Peyer's patch (tissue), 4 donors: ENCODE measurements around the gene TSPAN9. TPM values are rescaled to one million over a fixed set of nuclear protein-coding genes. Genes with fewer than 3 reads are reported as not detected.

ENCODE experiments used
- DNase-seq, 3 donors: peaks; one replicate each; pipeline ENCODE4 v3.0.0-alpha.2; 2017 to 2019
- H3K27ac ChIP-seq, 4 donors: fragments of 200-600 bp; sonication (generic); one replicate each; pipeline ENCODE4 v1.5.1; 2016 to 2019
- H3K27me3 ChIP-seq, 2 donors: fragments of 200-600 bp; sonication (generic); one replicate each; pipeline ENCODE4 v1.5.1; 2019
- H3K36me3 ChIP-seq, 3 donors: fragments of 200-600 bp; sonication (generic); one replicate each; pipeline ENCODE4 v1.5.1; 2016 to 2019
- H3K4me1 ChIP-seq, 4 donors: fragments of 200-600 bp; sonication (generic); one replicate each; pipeline ENCODE4 v1.5.1; 2016 to 2019
- H3K4me3 ChIP-seq, 4 donors: fragments of 200-600 bp; sonication (generic); 1 replicate in 3 of 4; 2 replicates in 1 of 4; pipeline ENCODE4 v1.5.1; 2016 to 2019; ENCODE audit warnings: mild to moderate bottlenecking in 1 of 4
- H3K9me3 ChIP-seq, 4 donors: fragments of 200-600 bp; sonication (generic); one replicate each; pipeline ENCODE4 v1.5.1; 2016 to 2019; ENCODE audit warnings: mild to moderate bottlenecking in 1 of 4
- POLR2A ChIP-seq, 2 donors: fragments of 450-650 bp; IDR thresholded peaks; one replicate each; pipeline ENCODE4 v1.5.1; 2017; ENCODE audit warnings: antibody characterized with exemption in 2 of 2, mild to moderate bottlenecking in 2 of 2, moderate library complexity in 2 of 2
- total RNA-seq, 4 donors: library from RNA; depleted of rRNA; stranded (reverse); fragments of >200 nt; gene quantifications; one replicate each; pipeline ENCODE4 v1.1.0, GENCODE V29; 2016
- TF ChIP-seq, protein P1 (sequence below), 6 experiments: fragments of 450-650 bp in 4 of 6; fragments of 200-600 bp in 2 of 6; sonication (generic) in 1 of 6; IDR thresholded peaks; one replicate each; pipeline ENCODE4 v1.5.1; 2017 to 2019; ENCODE audit warnings: antibody characterized with exemption in 6 of 6, mild to moderate bottlenecking in 3 of 6, moderate library complexity in 1 of 6

Gene TSPAN9
- total RNA-seq, 4 donors from 2014 or later, result 7.5 to 23.9 (median 11.8) TPM

DNA sequence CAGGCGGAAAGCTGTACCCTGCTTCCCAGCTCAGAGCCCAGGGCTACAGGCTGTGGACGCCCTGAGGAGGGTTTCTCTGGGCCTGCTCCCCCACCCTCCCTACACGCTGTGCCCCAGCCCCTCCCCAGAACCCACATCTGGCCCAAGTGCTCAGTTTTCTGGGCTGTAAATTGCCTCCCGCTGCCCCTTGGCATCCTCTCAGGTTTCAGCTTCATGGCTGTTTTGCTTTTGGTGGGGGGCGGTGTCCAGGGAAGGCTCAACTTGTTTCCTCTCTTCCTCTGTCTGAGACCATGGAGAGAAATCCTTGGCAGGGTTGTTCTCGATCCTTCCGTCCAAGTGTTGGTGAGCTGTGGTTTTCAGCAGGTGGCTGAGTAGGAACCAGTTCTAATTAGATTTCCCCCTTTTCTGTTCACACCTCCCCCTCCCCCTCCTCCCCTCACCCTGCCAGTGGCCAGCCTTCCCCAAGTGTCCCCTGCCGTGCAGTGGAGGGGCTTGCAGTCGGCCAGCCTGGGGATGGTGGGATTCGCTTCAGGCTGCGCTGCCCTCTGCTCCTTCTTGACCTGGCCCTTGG is 61.8 kb downstream of the TSPAN9 start:
- Histone ChIP-seq H3K27me3 (no peaks in the 10 kb centered on the region), H3K27ac (no peak overlapping the region), H3K4me1 (no peaks in the 10 kb centered on the region), H3K36me3 (no peaks in the 10 kb centered on the region), H3K4me3 (no peak overlapping the region), H3K9me3 (no peaks in the 10 kb centered on the region)
- TF ChIP-seq, protein P1, sequence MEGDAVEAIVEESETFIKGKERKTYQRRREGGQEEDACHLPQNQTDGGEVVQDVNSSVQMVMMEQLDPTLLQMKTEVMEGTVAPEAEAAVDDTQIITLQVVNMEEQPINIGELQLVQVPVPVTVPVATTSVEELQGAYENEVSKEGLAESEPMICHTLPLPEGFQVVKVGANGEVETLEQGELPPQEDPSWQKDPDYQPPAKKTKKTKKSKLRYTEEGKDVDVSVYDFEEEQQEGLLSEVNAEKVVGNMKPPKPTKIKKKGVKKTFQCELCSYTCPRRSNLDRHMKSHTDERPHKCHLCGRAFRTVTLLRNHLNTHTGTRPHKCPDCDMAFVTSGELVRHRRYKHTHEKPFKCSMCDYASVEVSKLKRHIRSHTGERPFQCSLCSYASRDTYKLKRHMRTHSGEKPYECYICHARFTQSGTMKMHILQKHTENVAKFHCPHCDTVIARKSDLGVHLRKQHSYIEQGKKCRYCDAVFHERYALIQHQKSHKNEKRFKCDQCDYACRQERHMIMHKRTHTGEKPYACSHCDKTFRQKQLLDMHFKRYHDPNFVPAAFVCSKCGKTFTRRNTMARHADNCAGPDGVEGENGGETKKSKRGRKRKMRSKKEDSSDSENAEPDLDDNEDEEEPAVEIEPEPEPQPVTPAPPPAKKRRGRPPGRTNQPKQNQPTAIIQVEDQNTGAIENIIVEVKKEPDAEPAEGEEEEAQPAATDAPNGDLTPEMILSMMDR (IDR thresholded peaks at IDR 0.05), result no peak
- no peak for TF ChIP-seq POLR2A (IDR thresholded peaks at IDR 0.05)
- peak in 1 of 3 donors; percentile 10 for DNase-seq

DNA sequence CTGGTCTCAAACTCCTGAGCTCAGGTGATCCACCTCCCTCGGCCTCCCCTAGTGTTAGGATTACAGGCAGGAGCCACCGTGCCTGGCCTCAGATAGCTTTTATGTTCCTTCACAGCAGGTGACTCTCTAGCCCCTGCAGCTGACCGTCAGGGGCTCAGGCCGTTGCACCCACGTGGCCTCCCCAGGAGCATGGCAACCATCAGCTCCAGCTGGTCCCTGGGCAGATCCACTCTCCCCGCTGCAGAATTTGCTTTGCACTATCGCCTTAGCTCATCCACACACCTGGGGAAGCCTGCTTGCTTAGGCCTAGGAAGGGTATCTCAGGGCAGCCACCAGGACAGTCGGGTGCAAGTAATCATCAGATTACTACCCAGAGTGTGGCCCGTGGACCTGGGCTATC is 62.6 kb downstream of the TSPAN9 start:
- Histone ChIP-seq H3K4me1 (no peaks in the 10 kb centered on the region), H3K27me3 (no peaks in the 10 kb centered on the region), H3K9me3 (no peaks in the 10 kb centered on the region), H3K4me3 (no peak overlapping the region), H3K27ac (no peak overlapping the region), H3K36me3 (no peaks in the 10 kb centered on the region)
- TF ChIP-seq, protein P1 (IDR thresholded peaks at IDR 0.05), result no peak
- TF ChIP-seq POLR2A (IDR thresholded peaks at IDR 0.05), result no peak
- peak in 1 of 3 donors; percentile 39 for DNase-seq

DNA sequence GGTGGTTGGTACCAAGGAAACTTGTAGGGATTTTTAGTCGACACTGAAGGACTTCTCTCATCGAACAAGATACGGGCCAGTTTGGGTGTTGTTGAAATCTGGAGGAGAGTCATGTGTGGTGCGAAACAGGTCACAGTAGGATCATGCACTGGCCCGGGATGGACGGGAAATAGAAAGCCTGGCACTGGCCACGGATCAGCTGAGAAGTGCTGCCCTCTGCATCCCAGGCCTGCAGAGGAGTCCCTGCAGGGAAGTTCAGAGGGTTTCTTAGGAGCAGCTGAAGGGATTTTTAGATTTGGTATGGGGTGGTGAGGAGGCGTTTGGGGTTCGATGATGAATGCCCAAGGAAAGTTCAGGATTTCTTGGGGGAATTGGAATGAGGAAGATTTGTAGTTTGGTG is 63.1 kb downstream of the TSPAN9 start:
- H3K4me1 ChIP-seq, result no peaks in the 10 kb centered on the region
- no peak overlapping the region for H3K27ac ChIP-seq
- H3K36me3 ChIP-seq, result no peaks in the 10 kb centered on the region
- no peaks in the 10 kb centered on the region for H3K27me3 ChIP-seq
- no peaks in the 10 kb centered on the region for H3K9me3 ChIP-seq
- TF ChIP-seq POLR2A (IDR thresholded peaks at IDR 0.05), result no peak
- TF ChIP-seq, protein P1 (IDR thresholded peaks at IDR 0.05), result no peak
- no peak overlapping the region for H3K4me3 ChIP-seq
- DNase-seq, result peak in 1 of 3 donors; percentile 7

DNA sequence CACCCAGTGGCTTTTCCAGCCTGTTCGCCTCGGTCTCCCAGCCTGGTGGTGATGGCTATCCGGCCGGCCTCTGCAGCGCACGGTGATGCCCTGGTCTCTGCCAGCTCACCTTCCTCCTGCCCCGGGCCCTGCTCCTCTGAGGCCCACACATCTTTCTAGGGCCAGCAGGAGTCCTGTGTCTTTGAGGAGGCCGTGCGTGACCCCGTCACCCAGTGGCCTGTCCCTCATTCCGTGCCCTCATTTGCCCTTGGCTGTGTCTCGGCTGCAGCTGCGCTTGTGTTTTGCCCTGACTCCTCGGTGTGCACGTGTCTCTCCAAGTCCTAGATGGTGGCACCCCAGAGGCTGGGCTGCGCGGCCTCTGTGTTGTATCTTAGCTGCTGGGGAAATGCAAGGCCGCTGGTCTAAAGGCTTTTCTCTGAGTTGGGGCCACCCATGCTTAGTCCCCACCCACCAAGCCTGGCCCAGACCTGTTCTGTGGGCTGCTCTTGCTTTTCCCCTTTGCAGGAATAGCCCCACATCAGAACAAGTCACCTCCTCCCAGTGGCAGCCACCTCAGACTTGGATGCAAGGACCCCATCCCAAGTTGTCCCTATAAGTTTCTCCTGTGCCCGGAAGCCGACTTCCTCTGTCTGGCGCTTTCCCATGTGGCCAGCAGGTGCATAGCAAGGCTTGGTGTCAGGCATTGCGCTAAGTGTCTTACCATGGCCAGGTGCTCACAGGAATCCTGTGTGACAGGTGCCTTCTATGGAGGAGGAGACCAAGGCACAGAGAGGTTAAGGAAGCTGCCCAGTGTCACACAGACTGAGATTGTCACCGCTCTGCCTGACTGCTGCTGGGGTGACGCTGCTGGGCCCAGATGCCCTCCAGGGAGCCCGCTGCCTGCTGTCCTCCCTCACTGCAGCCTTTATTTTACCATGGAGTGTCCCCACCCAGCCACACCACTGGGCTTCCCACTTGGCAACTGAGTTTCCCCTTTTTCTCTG is 64.5 kb downstream of the TSPAN9 start:
- TF ChIP-seq, protein P1 (IDR thresholded peaks at IDR 0.05), result no peak
- H3K27ac ChIP-seq, result no peak overlapping the region
- no peak overlapping the region for H3K4me3 ChIP-seq
- no peaks in the 10 kb centered on the region for H3K9me3 ChIP-seq
- H3K36me3 ChIP-seq, result no peaks in the 10 kb centered on the region
- H3K27me3 ChIP-seq, result no peaks in the 10 kb centered on the region
- no peaks in the 10 kb centered on the region for H3K4me1 ChIP-seq
- peak in 1 of 3 donors; percentile 42 for DNase-seq

DNA sequence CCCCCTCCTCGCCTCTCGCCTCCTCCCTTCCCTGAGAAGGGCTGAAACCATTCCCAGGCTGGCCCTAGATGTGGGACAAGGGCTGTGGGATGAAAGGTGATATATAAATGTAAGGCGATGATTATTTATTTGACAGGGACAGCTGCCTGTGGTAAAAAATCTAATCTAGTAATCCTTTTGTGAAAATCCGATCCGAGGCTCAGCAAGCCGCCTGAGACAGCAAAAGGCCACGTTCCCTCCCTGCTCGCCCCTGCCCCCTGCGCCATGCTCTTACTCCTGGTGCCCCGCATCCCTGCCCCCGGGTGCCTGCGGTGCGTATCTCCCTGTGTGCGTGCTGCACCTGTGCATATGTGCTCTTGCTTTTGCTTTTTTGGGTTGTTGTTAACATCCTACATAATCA is 65.2 kb downstream of the TSPAN9 start:
- Histone ChIP-seq H3K4me3 (no peak overlapping the region), H3K27me3 (no peaks in the 10 kb centered on the region), H3K4me1 (no peaks in the 10 kb centered on the region), H3K27ac (no peak overlapping the region), H3K9me3 (no peaks in the 10 kb centered on the region), H3K36me3 (no peaks in the 10 kb centered on the region)
- TF ChIP-seq, protein P1 (IDR thresholded peaks at IDR 0.05), result no peak
- TF ChIP-seq POLR2A (IDR thresholded peaks at IDR 0.05), result no peak
- DNase-seq, result peak in 1 of 3 donors; percentile 15
